Measurements from ENCODE around the gene MIR17HG.

Gene MIR17HG

DNA sequence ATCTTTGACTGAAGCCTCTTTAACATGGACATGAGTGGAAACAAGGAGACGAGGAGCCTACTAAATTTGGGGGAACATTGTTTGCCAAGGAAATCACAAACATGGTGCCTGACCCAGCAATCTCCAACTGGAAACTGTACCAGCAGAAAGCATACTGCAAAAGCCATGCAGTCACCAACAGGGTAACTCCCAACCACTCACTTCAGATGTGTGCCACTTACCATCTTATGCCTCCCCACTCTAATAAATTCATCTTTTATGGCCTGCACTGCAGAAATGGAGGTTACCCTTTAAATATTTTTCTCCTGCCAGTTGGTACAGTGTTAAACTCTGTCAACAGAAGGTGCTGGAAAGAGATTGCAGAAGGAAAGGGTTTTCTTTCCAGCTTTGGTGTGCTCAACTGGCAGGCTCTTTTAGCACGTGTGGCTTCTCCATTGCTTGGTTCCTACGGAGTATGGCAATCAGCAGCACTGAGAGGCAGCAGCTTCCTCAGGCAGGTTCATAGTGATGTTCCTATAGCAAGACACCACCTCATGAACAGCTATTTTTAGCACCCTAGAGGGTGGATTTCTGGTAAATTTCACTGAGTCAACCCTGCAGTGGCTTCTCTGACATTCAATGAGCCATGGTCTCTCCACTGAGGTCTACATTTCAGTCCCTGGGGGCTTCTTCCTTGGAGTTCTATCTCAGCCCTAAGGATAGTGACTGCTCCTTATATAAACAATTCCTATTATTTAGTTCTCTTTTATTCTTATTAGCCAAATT lies 21.4 kb downstream of the MIR17HG start:
- no peak for DNase-seq (ENCODE audit: low read depth, low spot score)

DNA sequence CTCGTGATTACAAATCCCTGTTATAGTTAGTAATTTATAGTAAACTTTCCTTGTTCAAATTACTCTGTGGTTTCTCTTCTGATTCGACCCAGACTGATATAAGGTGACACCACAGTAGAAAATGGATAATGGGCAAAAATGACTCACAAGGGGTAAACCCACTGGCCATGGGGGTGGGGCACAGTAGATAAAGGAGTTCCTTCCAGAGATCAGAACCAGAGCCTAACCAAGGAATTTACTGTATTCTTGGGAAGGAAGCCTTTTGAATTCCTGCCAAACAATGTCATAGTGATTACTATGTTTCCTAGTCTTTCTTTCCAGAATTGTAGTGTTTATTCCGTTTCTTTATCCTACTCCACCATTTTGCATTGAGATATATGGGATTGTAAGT lies 21.9 kb downstream of the MIR17HG start:
- DNase-seq (ENCODE audit: low read depth, low spot score) = no peak

DNA sequence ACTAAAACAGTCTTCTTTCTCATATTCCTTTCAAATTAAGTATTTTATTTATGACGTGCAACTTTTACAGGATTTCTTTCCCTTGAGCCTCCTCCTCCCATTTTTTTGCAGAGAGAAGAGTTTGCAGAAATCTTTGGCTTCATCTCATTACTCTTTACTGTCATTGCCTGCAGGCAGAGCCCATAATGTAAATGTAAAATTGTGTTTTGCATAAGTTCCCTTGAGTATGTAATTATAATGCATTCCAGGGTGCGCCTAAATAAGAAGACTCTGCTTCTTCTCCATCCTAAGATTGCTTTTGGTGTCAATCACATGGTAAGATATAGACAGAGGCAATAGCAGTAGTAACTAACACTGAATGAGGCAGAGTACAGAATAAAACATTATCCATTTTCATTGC lies 23.0 kb downstream of the MIR17HG start:
- DNase-seq (ENCODE audit: low read depth, low spot score) = no peak

- DNase-seq (ENCODE audit: low read depth, low spot score) = no peak
These were observed 25.4 kb downstream of the MIR17HG start for GRCh38 chr13:91372911-91373310.

DNA sequence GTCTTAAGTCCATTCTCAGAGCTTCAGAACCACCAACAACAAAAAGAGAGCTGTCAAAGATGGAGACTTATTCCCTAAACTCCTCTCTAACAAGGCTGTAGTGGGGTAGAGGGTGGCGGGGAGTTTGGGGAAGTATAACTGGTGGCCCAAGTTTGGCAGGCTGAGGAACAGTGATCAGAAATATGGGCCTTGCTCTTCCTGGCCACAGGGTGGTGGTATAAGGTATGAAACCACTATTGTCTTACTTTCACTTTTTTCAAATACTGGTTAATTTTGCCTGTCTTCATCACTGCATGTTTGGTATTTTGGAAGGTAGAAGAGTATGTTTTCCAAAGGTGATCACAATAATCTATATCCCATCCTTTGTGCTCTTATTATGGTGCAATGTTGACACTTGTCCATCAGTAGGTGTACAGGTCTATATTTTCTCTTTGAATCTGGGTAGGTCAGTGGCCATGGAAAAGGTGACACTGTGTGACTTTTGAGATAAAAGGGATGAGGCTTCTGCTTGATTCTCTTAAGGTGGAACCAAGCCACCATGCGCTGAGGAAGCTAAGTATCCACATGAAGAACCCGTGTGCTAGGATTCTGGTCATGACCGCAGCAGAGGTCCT lies 27.7 kb downstream of the MIR17HG start:
- DNase-seq (ENCODE audit: low read depth, low spot score) = no peak

DNA sequence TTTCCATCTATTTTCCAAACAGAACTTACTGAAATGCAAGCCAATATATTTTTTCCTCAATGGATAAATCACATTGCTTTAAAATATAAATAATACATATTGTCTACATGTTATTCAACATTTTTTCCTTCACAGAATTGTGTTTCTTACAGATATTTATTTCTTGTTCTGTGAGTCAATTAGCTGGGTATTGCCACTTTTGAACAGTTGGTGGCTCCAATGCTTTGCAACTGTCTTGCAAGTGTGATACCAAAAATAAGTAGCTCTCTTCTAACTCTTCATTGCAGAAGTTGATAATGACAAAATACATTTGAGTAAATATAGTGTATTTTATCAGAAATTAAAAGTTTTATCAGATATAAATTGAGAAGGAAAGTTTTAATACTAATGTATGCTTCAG lies 33.9 kb downstream of the MIR17HG start:
- DNase-seq (ENCODE audit: low read depth, low spot score) = no peak

DNA sequence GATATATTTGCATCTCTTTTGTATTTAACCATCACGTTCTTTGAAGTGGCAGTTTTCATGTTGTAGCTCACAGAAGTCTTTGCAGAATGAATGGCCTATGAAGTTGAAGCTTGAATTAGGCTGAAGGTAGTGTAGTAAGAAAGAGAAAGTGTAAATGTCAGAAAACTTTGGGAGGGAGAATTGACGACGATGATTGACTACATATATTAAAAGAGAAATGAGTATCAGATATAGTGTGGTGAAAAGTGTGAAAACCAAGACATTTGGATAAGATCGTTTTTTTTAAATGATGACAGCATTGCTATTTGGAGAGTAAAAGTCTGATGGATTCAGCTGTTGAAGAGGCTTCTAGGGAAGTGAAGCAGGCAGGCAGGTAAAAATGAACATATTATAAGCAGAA lies 36.3 kb downstream of the MIR17HG start:
- no peak for DNase-seq (ENCODE audit: low read depth, low spot score)

GRCh38 chr13:91384896-91385295 lies 37.4 kb downstream of the MIR17HG start:
- DNase-seq (ENCODE audit: low read depth, low spot score) = no peak

GRCh38 chr13:91389186-91389585 lies 41.7 kb downstream of the MIR17HG start:
- no peak for DNase-seq (ENCODE audit: low read depth, low spot score)

DNA sequence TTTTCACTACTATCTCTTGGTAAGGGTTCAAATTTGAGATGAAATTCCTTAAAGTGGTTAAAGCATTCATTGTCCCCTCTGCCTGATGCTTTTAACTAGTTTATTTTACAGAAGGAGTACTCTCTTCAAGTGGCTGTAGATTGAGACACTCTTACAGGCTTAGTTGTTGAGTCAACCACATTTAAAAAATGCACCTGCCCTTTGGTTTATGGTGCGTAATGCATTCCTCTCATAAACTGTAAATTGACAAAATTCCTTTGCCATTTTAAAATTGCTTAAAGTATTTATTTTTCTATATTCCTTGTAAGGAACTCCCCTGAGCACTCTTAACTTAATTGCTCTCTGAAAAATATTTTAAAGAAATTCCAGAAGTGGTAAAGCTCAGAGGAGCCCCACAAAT lies 50.1 kb downstream of the MIR17HG start:
- no peak for DNase-seq (ENCODE audit: low read depth, low spot score)

- DNase-seq (ENCODE audit: low read depth, low spot score) = peak; percentile 82
These were observed 51.1 kb downstream of the MIR17HG start, which contains the start of gene GPC5 for GRCh38 chr13:91398413-91399188. TSS of gene GPC5 (plus strand) at chr13:91398621.

DNA sequence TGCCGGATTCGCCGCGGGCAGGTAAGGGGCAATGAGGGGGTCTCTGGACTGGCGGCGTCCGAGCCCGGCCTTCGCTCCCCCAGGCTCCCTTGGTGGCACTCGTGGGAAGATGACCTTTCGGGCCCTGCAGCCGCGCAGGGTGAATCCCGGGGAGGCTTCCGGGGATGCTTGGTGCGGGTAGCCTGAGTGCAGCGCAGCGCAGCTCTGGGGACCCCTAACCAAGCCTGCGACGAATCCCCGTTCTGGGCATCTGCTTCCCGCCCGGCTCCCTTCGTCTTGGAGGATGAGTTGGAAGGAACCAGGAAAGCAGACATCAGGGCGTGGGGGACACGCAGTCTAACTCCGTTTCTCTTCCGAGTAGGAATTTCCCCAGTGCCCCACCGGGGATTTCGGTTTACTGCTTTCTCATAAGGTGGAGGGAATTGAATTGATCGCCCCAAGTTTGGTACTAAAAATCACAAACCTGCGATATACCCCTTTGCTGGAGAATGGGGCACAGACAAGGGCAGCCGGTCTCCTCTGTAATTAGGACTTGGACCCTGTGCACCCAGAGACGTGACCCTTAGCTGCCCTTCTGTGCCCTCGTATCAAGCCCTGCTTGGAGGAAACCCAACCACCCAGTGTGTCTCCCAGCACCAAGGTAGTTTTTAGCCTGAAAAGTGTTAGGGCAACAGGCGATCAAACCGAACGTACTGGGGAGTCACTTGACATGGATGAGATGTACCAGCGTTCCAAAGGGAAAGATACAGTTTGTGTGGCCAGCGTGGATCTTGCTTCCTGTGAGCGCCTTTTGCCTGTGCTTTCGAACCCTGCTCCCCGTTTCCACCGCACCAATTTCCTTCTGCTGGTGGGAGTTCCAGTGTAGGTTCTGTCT lies 51.9 kb downstream of the MIR17HG start:
- no peak for DNase-seq (ENCODE audit: low read depth, low spot score)

- DNase-seq (ENCODE audit: low read depth, low spot score) = peak; percentile 3
These were observed 52.5 kb downstream of the MIR17HG start for GRCh38 chr13:91400063-91400399.

- DNase-seq (ENCODE audit: low read depth, low spot score) = no peak
These were observed 53.2 kb downstream of the MIR17HG start for GRCh38 chr13:91400671-91401070.

GRCh38 chr13:91401920-91402319 lies 54.4 kb downstream of the MIR17HG start:
- DNase-seq (ENCODE audit: low read depth, low spot score) = no peak

All from ELF-1 (cell line).